ENCODE measurements around the gene PLCL1.

DNA sequence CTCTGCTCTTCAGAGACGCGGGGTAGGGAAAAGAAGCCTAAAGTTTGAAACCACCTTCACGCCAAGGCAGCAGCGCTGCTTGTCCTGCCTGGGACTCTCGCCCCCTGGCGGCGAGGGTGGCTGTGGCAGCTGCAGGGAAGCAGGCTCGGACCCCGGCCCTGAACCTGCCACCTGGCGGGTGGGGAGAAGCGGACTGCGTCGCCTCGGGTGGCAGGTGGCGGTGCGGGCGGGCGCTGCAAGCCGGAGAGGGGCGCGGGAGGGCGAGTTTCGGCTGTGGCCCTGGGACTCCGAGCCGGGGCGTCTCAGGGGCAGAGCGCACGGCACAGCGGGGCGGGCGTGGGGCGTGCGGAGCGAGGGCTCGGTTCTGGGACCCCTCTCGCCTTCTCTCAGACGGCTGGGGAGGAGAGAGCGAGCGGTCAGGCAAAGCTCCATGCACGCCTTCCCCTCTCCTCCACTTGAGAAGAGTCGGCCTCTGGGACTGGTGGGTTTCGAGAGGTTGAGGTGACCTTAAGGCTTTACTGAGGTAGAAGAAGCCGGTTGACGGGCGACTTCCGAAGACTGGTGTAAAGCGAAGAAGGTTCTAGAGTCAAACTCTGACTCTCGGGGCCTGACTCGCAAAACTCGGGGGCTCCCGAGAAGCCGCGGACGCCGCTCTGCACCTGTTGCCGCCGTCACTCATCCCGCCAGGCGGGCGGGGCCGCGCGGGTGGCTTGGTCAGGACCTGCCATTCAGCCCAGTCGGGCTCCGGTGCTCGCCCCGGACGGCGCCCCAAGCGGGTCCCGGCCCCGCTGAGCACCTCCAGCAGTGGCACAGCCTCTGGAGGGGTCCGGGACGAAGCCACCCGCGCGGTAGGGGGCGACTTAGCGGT is 18.1 kb upstream of the PLCL1 start:
- no peak for TF ChIP-seq TARDBP (IDR thresholded peaks at IDR 0.05)
- TF ChIP-seq NFRKB (IDR thresholded peaks at IDR 0.05) = no peak
- TF ChIP-seq ZNF384 (IDR thresholded peaks at IDR 0.05) = no peak
